ENCODE data around the gene MAPK8IP3.

Gene MAPK8IP3

GRCh38 chr16:1776672-1776955 lies 70.6 kb downstream of the MAPK8IP3 start:
- DNase-seq = no peak

GRCh38 chr16:1776991-1777374 lies 71.0 kb downstream of the MAPK8IP3 start:
- no peak for DNase-seq

GRCh38 chr16:1777375-1778199 lies 71.6 kb downstream of the MAPK8IP3 start:
- no peak for DNase-seq

GRCh38 chr16:1778200-1779179 lies 72.5 kb downstream of the MAPK8IP3 start:
- DNase-seq = no peak

GRCh38 chr16:1779234-1779701 lies 73.3 kb downstream of the MAPK8IP3 start:
- no peak for DNase-seq

- no peak for DNase-seq
These were observed 74.0 kb downstream of the MAPK8IP3 start for GRCh38 chr16:1779741-1780676.

GRCh38 chr16:1780677-1781072 lies 74.7 kb downstream of the MAPK8IP3 start:
- DNase-seq = no peak

- DNase-seq = no peak
These were observed 75.3 kb downstream of the MAPK8IP3 start for GRCh38 chr16:1781254-1781653.

GRCh38 chr16:1781758-1782407 lies 75.9 kb downstream of the MAPK8IP3 start:
- DNase-seq = peak; percentile 56

- peak; percentile 100 for DNase-seq
These were observed 76.6 kb downstream of the MAPK8IP3 start, which contains the start of the genes NUBP2 and SPSB3 for GRCh38 chr16:1782408-1783264. NUBP2 (plus strand) TSS chr16:1782960; CDS start chr16:1783021, 61 bp downstream. SPSB3 (minus strand) TSS chr16:1782571; CDS start chr16:1781483, 1,088 bp downstream.

GRCh38 chr16:1784977-1785845 lies 79.2 kb downstream of the MAPK8IP3 start:
- no peak for DNase-seq

GRCh38 chr16:1785846-1786170 lies 79.8 kb downstream of the MAPK8IP3 start:
- DNase-seq = no peak

GRCh38 chr16:1786242-1787055 lies 80.5 kb downstream of the MAPK8IP3 start:
- DNase-seq = no peak

GRCh38 chr16:1787056-1787321 lies 81.0 kb downstream of the MAPK8IP3 start:
- DNase-seq = no peak

- no peak for DNase-seq
These were observed 81.5 kb downstream of the MAPK8IP3 start for GRCh38 chr16:1787322-1788094.

GRCh38 chr16:1788095-1788707 lies 82.2 kb downstream of the MAPK8IP3 start:
- DNase-seq = no peak

- no peak for DNase-seq
These were observed 82.7 kb downstream of the MAPK8IP3 start for GRCh38 chr16:1788708-1789100.

- no peak for DNase-seq
These were observed 83.6 kb downstream of the MAPK8IP3 start for GRCh38 chr16:1789643-1790045.
